ENCODE measurements around the gene ASH1L.

GRCh38 chr1:155326631-155327037 is 236.0 kb downstream of the ASH1L start:
- TF ChIP-seq POLR2A (IDR thresholded peaks at IDR 0.05; ENCODE audit: low read depth, low read length) (no peak), FOS (IDR thresholded peaks at IDR 0.05; ENCODE audit: borderline replicate concordance, insufficient read depth, low read length) (no peak), EZH2 (IDR thresholded peaks at IDR 0.05; ENCODE audit: borderline replicate concordance, low read depth, low read length, severe bottlenecking) (no peak)
- TF ChIP-seq, protein P1, sequence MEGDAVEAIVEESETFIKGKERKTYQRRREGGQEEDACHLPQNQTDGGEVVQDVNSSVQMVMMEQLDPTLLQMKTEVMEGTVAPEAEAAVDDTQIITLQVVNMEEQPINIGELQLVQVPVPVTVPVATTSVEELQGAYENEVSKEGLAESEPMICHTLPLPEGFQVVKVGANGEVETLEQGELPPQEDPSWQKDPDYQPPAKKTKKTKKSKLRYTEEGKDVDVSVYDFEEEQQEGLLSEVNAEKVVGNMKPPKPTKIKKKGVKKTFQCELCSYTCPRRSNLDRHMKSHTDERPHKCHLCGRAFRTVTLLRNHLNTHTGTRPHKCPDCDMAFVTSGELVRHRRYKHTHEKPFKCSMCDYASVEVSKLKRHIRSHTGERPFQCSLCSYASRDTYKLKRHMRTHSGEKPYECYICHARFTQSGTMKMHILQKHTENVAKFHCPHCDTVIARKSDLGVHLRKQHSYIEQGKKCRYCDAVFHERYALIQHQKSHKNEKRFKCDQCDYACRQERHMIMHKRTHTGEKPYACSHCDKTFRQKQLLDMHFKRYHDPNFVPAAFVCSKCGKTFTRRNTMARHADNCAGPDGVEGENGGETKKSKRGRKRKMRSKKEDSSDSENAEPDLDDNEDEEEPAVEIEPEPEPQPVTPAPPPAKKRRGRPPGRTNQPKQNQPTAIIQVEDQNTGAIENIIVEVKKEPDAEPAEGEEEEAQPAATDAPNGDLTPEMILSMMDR (IDR thresholded peaks at IDR 0.05; ENCODE audit: extremely low read depth in 1 of 2, insufficient read depth in 1 of 2, low read depth in 1 of 2, low read length in 2 of 2), result no peak

Measured in endothelial cell of umbilical vein (primary cell).